GM19372 (cell line): Measurements from ENCODE around the gene S100A9.

Source experiments
- ATAC-seq: cut with Tn5 transposase; IDR thresholded peaks from one replicate; pipeline ENCODE4 v1.9.1; 2021; ENCODE audit warnings: mild to moderate bottlenecking, low read depth, moderate library complexity; ENCODE audit not compliant: unreplicated experiment

The S100A9 gene

GRCh38 chr1:153386500-153386901 lies 28.8 kb downstream of the S100A9 start:
- ATAC-seq: no peak

GRCh38 chr1:153387001-153387400 lies 29.3 kb downstream of the S100A9 start:
- ATAC-seq: no peak

GRCh38 chr1:153387785-153388184 lies 30.1 kb downstream of the S100A9 start:
- no peak for ATAC-seq

GRCh38 chr1:153389401-153389800 lies 31.7 kb downstream of the S100A9 start:
- no peak for ATAC-seq

- ATAC-seq: no peak
These were observed 32.6 kb downstream of the S100A9 start for GRCh38 chr1:153389973-153390879.

GRCh38 chr1:153390938-153391710 lies 33.5 kb downstream of the S100A9 start, which contains the start of gene S100A8:
Gene S100A8, minus strand, starts transcription at chr1:153391073. Its CDS starts 538 bp downstream, at chr1:153390535.
- ATAC-seq: no peak

- ATAC-seq: no peak
These were observed 34.6 kb downstream of the S100A9 start for GRCh38 chr1:153392258-153392657.

- ATAC-seq: no peak
These were observed 35.2 kb downstream of the S100A9 start for GRCh38 chr1:153392822-153393221.

GRCh38 chr1:153393926-153394325 lies 36.3 kb downstream of the S100A9 start:
- no peak for ATAC-seq

GRCh38 chr1:153394391-153394790 lies 36.7 kb downstream of the S100A9 start:
- ATAC-seq: no peak

- ATAC-seq: no peak
These were observed 37.6 kb downstream of the S100A9 start for GRCh38 chr1:153395136-153395685.

- ATAC-seq: no peak
These were observed 38.1 kb downstream of the S100A9 start for GRCh38 chr1:153395776-153396175.

- no peak for ATAC-seq
These were observed 38.8 kb downstream of the S100A9 start for GRCh38 chr1:153396461-153396860.

- ATAC-seq: no peak
These were observed 39.6 kb downstream of the S100A9 start for GRCh38 chr1:153397051-153397923.

GRCh38 chr1:153397924-153398651 lies 40.4 kb downstream of the S100A9 start:
- ATAC-seq: no peak

GRCh38 chr1:153399401-153400055 lies 41.9 kb downstream of the S100A9 start:
- no peak for ATAC-seq

GRCh38 chr1:153400244-153400643 lies 42.6 kb downstream of the S100A9 start:
- no peak for ATAC-seq

- no peak for ATAC-seq
These were observed 43.8 kb downstream of the S100A9 start for GRCh38 chr1:153401461-153401860.

GRCh38 chr1:153402226-153402625 lies 44.6 kb downstream of the S100A9 start:
- no peak for ATAC-seq
